OCI-M2 (cell line): ENCODE measurements around the gene NOX3.

ENCODE experiments used
- DNase-seq: peaks from one replicate; lab custom pipeline; 2025; ENCODE audit not compliant: unreplicated experiment; lab: John Stamatoyannopoulos, UW

The NOX3 gene

DNA sequence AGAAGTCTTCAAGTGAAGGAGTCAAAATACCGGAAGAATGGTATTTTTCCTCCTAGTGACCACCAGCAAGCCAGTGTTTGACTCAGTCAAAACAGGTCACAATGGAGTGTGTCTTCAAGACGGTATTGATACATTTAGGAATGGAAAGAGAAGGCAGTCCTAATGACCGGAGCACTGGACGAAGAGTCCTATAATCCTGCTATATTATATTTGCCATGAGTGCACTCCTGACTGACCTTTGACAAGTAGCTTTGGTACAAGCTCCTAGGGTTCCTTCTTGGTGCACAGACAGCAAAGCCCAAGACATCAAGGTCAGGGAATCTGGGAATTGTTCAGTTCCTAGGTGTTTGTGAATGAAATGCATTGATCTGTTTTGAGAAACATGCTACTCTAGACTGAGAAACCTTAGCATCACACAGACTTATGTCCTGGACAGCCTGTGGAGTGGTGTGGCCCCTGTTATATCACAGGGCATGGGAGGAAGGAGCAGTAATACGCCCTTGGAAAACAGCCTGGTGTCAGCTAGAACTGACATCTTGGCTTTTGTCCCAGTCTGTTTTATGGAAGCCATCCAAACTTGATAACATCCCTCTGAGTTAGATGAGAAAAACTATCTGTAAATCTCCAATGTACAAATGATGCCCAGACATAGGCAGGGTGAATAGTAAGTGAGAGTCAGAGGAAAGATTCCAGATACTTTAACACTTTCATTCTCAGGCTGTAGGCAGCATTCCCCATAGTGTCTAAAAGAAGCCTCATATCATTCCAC lies 18.5 kb downstream of the NOX3 start:
- DNase-seq: no peak

DNA sequence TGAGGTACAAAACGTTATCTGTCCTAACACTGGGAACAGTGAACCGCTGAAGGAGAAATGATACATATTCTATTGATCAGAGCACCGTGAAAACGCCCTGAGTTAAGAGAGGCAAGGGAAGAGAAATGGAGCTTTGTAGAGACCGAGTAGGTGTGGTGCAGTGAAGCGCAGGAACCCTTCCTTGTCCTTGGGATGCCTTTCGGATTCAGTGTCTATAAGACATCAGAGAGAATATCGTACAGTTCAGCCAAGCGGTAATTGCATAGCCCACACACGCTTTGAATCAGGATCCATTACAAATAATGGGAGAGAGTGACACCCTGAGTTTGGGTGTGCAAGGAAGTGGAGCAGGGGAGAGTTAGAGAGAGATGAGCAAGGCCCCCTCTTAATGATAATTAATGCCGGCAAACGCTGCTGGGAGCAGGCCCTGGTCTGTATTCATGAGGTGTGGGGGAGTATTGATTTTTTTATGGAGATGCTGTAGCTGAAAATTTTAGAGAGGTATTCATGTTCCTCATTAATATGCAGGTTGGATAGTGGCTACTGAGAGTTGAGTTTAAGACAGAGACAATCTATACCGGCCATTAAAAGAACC lies 20.7 kb downstream of the NOX3 start:
- no peak for DNase-seq

DNA sequence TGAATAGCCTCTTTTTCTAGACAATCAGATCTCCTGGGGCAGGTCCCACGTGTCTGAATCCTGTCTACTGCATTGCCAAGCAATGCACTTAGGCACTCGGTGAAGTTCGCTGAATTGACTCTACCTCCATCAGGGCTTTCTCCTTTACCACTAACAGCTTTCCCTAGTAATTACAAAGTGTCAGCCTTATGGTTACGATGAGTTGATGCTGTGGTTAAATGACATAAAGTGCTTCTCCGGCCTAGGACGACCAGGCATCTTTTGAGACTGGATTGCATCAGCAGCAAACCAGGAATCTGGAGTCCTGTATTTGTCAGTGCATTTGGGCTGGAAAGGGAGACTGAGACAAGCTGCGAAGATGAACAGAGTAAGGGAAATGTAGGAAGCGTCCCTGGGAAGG lies 21.5 kb downstream of the NOX3 start:
- no peak for DNase-seq

DNA sequence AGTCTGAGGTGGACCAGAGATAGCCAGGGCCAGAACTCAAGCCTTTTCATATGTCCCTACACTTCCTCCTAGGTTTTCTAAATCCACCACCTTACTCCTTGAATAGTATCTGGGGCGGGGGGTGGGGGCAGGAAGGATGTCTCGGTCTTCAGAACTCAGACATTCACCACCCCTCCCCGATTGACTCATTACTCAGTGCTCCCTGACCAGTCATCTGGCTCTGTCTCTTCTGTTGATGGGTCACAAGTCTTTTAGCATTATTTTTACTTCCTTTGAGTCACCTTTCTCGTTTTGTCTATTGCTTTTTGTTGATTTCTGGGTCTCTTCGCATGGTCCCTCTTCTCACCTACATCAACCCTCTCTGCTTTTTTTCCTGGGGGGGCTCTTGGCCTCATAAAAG lies 23.3 kb downstream of the NOX3 start:
- no peak for DNase-seq

DNA sequence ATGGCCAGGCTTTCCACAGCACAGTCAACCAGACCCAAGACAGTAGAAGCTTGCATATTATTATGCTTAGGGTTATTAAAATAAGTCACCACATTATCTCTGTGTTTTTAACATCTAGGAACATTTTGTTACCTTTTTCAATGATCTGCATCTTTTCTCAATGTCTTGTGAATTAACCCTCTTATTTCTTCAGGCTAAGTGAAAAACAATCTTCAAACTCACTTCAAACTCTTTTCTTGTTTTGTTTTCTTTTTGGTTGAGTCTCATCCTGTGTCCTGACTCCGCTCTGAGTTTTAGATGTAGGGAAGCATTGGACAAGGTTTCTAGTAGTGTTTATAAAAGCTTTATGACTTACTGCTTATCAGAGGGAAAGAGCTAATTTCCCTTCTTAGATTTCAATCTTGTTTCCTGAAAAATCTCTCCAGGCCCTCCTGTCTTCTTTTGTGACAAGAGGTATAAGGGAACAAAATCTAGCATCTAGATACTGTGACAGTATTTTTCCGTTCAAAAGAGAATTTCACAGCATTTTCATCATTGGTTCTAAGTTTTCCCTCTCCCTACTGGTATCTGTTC lies 26.2 kb downstream of the NOX3 start:
- no peak for DNase-seq

DNA sequence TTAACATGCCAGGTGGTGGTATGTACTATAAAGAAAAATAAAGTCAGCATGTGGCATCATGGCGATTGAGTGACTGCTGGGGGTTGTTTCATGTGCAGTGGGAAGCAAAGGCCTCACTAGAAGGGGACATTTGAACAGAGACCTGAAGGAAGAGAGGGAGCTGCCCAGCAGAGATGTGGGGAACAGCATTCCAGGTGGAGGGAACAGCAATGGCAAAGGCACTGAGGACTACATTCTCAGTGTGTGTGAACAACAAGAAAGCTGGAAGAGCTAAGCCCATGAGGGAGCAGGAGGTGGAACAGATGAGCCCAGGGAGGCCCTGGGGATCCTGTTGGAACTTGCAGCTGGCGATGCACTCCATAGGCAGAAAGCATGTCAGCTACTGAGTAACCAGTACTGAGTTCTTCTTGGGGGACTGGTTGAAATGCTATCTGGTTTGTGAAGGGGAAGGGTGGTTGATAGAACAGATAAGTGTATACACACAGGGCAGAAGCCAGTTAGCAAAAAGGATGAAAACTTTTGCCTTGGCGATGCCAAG lies 29.2 kb downstream of the NOX3 start:
- DNase-seq: no peak

DNA sequence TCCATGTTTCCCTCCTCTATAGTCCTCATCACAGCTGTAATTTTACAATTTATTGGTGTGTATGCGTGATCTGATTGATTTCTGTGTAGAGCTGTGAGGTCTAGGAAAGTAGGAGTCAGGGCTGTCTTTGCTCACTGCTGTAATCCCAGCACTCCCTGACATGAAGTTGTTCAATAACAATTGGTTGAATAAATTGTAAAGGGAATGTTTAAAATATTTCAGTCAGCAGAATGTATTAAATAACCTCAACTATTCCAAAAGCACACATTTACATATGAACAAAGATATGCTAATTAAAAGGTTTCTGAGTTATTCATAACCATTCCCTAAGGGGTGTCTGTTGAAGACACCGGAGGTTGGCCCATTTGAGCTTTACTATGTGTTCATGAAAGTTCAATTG lies 31.5 kb downstream of the NOX3 start:
- no peak for DNase-seq

DNA sequence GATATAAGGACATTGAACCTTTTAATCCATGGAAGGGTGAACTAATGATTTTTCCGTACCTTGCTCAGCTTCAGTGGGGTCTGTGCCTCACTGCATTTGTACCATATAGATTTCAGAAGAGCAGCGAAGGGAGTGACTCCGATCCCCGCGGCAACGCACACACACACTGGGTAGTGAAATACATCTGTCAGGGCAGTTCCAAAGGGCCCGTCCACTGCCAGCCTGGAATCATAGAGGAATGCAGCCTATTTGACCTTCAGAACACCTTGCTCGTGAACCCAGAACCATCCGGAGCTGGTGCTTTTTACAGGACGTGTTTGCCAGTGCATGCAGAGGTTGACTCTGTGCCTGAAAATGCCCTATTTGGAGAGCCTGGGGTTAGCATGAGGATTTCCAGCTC lies 33.0 kb downstream of the NOX3 start:
- no peak for DNase-seq

DNA sequence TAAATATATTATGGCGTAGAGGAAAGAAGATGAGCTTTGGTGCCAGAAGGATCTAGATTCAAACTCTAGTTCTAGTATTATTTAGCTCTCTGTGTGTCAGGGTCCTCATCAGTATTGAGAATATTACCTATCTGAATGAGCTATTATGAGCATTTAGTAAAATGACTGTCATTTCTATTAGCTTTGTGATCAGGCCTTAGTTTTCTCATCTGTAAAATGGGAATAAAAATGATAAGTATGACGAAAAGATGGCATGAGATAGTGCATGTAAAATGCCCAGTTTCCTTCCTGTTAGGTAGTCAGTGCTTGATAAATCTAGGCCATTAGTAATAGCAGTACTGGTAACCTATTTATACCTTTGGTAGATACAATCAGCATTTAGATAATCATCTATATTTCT lies 35.1 kb downstream of the NOX3 start:
- DNase-seq: no peak

DNA sequence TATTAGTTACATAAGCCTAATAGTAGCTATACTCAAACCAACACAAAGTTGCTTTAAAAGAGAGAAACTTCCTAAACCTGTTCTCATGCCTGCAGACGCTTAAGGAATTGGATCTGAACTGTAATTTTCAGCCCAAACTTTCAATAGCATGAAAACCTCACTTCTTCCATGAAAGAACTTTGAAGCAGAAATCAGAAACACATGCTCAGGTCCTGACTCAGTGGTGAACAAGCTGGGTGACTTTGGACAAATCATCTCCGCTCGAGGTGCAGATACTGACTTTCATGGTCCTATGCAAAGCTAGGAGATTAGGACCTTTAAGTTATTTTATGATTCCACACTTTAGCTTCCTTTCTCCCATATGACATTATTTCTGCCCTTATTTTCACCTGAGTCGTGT lies 36.5 kb downstream of the NOX3 start:
- no peak for DNase-seq

DNA sequence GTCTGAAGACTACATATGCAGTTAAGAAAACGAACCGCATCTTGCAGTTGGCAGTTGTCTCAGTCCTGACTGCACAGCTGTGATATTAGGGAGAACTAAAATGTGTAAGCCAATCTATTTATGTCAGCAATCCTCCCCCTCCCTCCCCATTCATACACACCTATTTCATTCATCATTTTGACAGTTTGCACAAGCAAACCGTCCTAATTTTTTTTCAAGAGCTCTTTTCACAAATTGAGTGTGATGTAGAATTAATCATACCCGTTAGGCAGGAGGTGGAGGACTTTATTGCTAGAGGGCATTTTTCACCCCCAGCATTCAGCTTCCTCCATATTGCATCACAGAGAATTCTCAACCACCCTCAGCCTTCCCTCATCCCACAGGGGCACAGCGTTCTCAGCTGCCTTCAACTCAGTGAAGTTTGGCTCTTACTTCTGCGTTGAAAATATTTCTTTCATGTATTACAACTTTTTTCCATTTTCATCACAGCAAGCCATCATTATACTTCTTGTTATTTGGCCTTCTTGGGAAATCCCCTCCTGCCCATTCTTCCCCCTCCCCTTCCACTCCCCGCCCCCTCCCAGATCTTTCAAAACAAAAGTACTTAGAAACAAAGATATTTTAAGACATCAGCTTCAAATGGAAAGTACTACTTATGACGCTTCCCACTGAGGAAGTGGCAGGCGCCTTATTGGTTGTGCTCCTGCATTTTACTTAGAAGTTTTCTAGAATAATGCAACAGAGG lies 37.5 kb downstream of the NOX3 start:
- DNase-seq: no peak

DNA sequence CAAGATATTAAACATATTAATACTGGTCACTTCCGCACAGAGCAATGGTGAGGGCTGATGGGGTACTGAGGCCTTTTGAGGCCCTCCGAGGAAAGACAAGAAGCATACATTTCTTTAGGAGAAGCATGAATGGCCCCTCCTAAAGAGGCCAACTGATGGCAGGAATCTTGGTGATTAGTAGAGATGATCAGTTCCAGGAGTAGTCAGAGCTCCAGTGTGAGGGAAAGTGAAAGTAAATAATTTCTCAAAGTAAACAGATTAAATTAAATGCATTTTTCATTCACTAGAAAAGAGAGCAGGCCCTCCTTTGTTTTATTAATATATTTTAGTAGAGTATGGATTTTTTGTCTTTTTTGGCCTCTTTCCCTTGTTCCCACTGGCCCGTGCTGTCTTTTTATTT lies 38.2 kb downstream of the NOX3 start:
- no peak for DNase-seq

DNA sequence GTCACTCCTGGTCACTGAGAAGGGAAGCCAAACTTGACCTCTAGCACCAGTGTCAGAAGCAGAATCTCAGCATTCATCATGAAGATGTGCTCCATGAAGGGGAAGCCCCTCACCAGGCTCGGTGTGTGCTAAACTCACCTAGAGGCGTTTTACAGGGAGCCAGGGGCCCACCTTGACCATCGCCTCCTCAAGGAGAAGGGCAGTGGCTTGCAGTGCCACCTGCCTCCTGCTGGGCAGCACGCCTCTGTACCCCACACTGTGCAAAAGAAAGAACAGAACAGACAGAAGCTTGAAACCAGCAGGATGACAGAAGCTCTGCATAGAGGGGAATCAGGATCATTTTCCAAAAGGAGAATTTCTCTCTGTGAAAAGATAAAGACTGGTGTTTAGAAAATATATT lies 39.7 kb downstream of the NOX3 start:
- DNase-seq: no peak

DNA sequence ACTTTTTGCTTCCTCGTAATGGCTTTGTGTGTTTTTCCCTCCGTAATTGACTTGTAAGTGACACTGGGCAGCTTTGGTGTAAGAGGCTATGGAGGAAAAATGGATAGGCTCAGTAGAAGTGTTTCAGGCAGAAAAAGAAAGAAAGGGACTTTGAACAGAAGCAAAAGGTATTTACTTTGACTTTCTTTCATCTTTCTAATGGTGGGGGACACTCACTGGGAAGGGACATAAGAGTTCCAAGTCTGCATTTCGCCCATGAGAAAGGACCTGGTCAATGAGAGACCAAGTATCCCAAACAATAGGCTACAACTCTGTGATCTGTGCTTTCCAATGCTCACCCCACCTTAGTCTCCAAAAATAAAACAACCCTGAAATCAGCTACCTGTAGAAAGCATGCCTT lies 41.6 kb downstream of the NOX3 start:
- no peak for DNase-seq

DNA sequence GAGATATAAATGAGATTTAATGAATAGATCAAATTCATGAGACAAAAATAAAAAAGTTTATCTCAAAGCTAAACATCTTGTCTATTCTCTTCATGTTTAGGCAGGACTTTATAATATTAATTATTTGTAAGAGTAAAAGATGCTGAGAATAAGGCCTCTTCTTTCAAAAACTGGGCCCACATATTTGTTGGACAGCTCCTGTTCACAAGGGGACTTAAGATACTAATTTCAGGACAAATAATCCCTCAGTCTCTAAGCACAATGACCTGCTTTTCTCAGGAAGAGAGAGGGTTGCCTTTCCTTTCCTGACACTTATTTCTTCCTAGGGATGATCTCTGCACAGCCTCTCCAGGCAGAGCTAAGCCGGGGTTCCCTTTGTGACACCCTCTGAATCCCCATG lies 43.3 kb downstream of the NOX3 start:
- DNase-seq: no peak

DNA sequence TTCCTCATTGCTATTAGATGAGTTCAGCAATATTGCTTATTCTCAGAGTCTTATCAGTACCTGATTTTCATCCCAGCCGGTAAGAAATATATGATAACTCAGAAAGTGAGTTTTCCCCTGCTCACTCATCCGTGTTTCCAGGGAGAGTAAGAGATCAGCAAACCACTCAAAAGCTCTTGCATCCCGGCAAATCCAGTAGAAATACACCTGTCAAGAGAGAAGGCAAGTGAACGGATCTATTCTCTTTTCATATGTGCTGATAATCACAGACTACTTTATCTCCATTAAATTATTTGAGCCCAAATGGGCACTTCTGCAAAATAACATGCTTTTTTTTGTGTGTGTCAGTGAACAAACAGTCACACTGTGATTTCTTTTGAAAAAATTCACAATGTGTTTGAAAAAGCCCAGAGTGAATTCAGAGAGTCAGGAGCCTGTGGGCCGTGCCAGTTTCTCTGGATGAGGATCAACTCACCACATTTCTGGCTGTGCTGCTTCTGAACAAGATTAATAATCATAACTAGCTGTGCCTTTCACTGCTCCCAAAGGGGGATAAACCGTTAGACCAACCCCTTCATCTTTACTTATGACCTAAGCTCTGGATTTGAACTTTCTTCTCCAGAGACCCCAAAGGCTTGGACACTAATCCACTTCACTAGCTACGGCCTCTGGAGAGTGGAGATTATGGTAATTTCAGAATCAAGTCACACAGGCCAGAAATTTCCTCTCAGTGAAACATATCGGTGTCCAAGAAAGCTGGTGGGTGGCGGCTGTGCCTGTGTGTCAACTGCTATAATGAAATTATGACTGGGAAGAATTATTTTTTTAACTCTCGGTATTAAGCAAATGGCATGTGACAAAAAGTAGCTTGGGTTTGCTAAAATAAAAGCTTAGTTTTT lies 44.2 kb downstream of the NOX3 start:
- no peak for DNase-seq

DNA sequence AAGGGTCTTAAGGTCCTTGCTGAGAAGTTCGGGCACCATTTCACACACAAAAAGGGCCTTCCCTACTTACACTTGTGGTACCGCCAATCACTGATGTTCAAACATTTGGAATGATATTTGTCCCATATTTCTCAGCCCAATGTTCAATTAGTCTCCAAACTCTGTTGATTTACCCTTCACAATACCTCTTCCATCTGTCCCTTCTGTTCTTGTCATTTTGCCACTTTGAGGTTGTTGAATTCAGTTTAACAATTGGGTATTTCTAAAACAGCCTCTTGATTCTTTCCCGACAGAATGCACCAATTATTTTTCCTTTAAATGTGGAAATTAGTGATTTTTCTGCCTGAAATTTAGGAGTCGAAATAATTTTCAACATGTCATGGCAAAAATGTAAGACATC lies 46.2 kb downstream of the NOX3 start:
- DNase-seq: no peak

DNA sequence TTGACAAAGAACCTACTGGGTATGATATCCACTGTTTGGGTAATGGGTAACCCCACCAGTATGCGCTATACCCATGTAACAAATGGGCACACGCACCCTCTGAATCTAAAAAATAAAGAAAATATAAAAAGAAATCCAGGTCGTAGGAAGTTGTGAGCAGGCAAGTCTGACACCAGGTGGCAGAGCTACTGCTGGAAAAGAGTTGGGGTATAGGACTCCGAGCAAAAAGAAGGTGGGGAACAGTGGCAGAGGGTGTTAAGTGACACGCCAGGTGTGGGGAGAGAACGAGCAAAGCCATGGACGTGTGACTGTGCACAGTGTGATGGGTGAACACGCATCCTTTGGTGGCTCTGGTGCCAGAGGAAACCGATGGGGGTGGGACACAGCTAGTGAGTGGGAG lies 46.7 kb downstream of the NOX3 start:
- DNase-seq: no peak

DNA sequence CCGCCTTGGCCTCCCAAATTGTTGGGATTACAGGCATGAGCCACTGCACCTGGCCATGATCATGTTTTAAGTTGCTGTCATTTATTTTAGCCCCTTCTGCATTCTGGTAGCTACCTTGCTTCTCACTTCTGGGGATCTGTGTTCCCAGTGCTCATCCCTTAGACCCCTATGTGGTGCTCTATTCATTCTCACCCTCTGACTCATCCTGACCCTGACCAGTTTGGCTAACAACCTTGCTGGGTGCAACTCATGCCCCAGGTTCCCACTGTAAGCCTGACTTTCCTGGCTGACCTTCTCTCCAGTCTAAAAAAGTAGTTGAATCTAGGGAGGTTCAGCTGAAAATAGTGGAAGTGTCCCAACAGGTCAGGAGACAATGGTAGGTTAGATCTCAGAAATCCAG lies 47.4 kb downstream of the NOX3 start:
- no peak for DNase-seq

DNA sequence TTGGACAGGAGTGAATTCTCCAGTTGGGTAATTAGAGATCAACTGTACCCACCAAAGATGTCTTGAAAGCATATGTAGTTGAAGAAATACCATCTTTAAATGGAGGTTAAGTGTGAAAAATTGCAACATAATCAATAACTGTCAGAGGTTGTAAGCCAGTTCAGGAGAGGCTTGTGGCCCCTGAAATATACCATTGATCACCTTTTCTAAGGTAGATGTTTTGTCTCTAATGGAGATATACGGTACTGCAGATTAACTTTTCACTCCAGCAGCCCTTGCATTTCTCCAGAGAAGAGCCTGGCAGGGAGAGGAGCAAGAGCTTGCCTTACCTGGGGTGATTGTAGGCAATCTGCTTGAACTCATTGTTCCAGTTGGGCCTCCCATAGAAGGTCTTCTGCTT lies 48.8 kb downstream of the NOX3 start:
- no peak for DNase-seq

DNA sequence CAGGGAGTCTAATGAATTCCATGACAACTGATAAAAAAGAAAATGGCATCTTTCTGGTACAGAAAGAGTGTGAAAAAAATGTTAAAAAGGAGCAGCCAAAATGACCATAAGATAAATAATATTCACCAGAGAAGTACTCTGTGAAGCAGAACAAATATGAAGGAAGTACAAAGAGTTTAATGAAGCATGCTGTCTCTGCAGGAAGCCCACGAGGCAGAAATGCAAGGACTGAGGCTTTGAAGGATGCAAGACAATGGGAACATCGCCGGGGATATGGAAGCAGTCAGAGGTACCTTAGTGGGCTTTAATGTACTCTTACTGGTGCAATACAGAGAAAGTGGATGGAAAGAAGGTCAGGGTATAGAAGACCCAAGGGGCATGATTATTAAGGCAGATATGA lies 50.7 kb downstream of the NOX3 start:
- DNase-seq: no peak
